HAP-1 (cell line): ENCODE data around the gene STRBP.
"Not testable (repeated sequence)": the region's sequence is repeated elsewhere in the genome, so short reads cannot be mapped to it uniquely, and the experiment has no call there.

Experiments
- DNase-seq, 2 experiments: peaks; one replicate each; pipeline ENCODE4 v3.0.0-alpha.2; 2016 to 2020; ENCODE audit warnings: low spot score in 2 of 2
- H3K27me3 ChIP-seq: fragments of 250-450 bp; sonication (Bioruptor Pico); 2 replicates; pipeline ENCODE4 v1.5.1; 2020; ENCODE audit warnings: low read depth, mild to moderate bottlenecking, moderate library complexity
- H3K36me3 ChIP-seq: fragments of 250-450 bp; sonication (Bioruptor Pico); replicated peaks from 2 replicates; pipeline ENCODE4 v1.5.1; 2020; ENCODE audit warnings: mild to moderate bottlenecking
- H3K4me1 ChIP-seq: fragments of 250-450 bp; sonication (Bioruptor Pico); 2 replicates; pipeline ENCODE4 v1.5.1; 2020; ENCODE audit warnings: mild to moderate bottlenecking
- H3K4me3 ChIP-seq: fragments of 250-450 bp; sonication (Bioruptor Pico); 2 replicates; pipeline ENCODE4 v1.5.1; 2020; ENCODE audit warnings: mild to moderate bottlenecking, moderate library complexity
- H3K9me3 ChIP-seq: fragments of 250-450 bp; sonication (Bioruptor Pico); 2 replicates; pipeline ENCODE4 v1.5.1; 2020; ENCODE audit warnings: mild to moderate bottlenecking, moderate library complexity
- in situ Hi-C: fragments of 300-500 bp; cut with MboI; formaldehyde crosslinking; loops from 3 replicates; pipeline ENCODE4 v1.14.3; 2020; ENCODE audit warnings: low sequenced_read_pairs, inconsistent platforms, mixed read lengths

The STRBP gene

GRCh38 chr9:123251324-123251723 lies 17.1 kb downstream of the STRBP start:
- in situ Hi-C loops, result no loop called here
- no peak for DNase-seq
- no peak overlapping the region for H3K4me3 ChIP-seq
- peaks cover 7% of the 10 kb centered on the region for H3K4me1 ChIP-seq
- H3K9me3 ChIP-seq, result no peaks in the 10 kb centered on the region
- H3K36me3 ChIP-seq, result no peaks in the 10 kb centered on the region
- no peaks in the 10 kb centered on the region for H3K27me3 ChIP-seq

DNA sequence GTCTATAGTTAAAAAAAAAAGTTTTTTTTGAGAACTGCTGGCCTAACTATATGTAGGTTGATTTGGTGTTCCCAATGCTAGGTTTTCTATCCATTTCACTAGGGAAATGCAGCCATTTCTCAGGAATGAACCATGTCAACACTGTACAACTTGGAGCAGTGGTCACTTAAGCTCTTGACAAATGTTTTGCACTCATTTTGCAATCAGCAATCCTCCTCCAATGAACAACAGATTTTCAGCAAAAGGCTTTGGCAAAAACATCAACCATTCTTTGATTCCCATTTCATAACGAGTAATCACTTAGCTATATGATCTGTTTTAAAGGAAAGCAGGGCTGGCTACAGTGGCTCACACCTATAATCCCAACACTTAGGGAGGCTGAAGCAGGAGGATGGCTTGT lies 17.9 kb downstream of the STRBP start:
- Histone ChIP-seq H3K4me1 (peaks cover 15% of the 10 kb centered on the region), H3K27me3 (no peaks in the 10 kb centered on the region), H3K4me3 (no peak overlapping the region), H3K36me3 (no peaks in the 10 kb centered on the region), H3K9me3 (no peaks in the 10 kb centered on the region)
- in situ Hi-C loops, result no loop called here
- DNase-seq, result no peak

- peaks cover 15% of the 10 kb centered on the region for H3K4me1 ChIP-seq
- DNase-seq, in situ Hi-C loops, H3K9me3 ChIP-seq, H3K27me3 ChIP-seq, H3K4me3 ChIP-seq, H3K36me3 ChIP-seq: not testable (repeated sequence)
Observed at GRCh38 chr9:123249162-123249561, 19.2 kb downstream of the STRBP start.

DNA sequence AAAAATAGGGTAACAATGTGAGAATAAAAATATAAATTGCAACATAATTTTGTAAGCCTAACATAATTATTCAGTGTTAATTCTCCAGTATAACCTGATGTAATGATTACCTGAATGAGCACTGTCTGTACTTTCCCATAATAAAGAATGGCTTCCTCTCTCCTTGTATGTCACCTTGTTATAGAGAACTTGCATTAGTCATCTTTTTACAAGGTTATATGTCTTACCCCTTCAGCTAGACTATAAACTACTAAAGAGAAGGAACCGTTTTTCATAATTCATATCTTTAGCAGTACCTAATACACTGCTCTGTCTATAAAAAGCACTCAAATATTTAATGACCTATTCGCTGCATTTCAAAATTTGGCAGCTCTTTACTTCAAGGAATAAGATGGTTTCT lies 19.8 kb downstream of the STRBP start:
- no peaks in the 10 kb centered on the region for H3K9me3 ChIP-seq
- no peak overlapping the region for H3K4me3 ChIP-seq
- H3K27me3 ChIP-seq, result no peaks in the 10 kb centered on the region
- peaks cover 15% of the 10 kb centered on the region for H3K4me1 ChIP-seq
- in situ Hi-C loops, result no loop called here
- DNase-seq, result no peak
- no peaks in the 10 kb centered on the region for H3K36me3 ChIP-seq

- Histone ChIP-seq H3K4me1 (peaks cover 15% of the 10 kb centered on the region), H3K27me3 (no peaks in the 10 kb centered on the region), H3K9me3 (no peaks in the 10 kb centered on the region), H3K4me3 (no peak overlapping the region), H3K36me3 (no peaks in the 10 kb centered on the region)
- DNase-seq, result no peak
- in situ Hi-C loops, result no loop called here
Observed at GRCh38 chr9:123246534-123246933, 21.9 kb downstream of the STRBP start.

- peaks cover 2% of the 10 kb centered on the region; the same call in 1 of the 2 replicates for H3K4me1 ChIP-seq
- in situ Hi-C loops, result no loop called here
- no peak overlapping the region for H3K4me3 ChIP-seq
- H3K27me3 ChIP-seq, result no peaks in the 10 kb centered on the region
- DNase-seq, result no peak
- H3K9me3 ChIP-seq, result no peaks in the 10 kb centered on the region
- H3K36me3 ChIP-seq, result no peaks in the 10 kb centered on the region
Observed at GRCh38 chr9:123239726-123240125, 28.7 kb downstream of the STRBP start.

DNA sequence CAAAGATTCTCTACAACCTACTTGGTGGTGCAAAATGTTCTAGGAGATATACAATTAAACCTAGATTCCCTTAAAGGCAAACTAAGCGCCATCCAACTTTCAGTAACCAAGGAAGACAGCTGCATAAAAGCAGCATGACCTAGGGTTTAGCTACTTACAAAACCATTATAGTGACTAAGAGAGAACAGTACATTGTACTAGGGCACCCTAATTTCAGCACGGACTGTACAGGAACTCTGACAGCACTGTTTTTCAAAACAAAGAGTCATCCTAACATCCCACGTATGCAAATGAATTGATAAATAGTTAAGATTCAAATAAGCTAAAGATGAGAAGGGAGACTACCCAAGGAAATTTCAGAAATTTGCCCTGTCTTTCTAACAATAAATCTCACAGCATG lies 30.0 kb downstream of the STRBP start:
- no peaks in the 10 kb centered on the region for H3K27me3 ChIP-seq
- peaks cover 2% of the 10 kb centered on the region; the same call in 1 of the 2 replicates for H3K4me1 ChIP-seq
- no peaks in the 10 kb centered on the region for H3K36me3 ChIP-seq
- in situ Hi-C loops, result no loop called here
- H3K9me3 ChIP-seq, result no peaks in the 10 kb centered on the region
- H3K4me3 ChIP-seq, result no peak overlapping the region
- no peak for DNase-seq

DNA sequence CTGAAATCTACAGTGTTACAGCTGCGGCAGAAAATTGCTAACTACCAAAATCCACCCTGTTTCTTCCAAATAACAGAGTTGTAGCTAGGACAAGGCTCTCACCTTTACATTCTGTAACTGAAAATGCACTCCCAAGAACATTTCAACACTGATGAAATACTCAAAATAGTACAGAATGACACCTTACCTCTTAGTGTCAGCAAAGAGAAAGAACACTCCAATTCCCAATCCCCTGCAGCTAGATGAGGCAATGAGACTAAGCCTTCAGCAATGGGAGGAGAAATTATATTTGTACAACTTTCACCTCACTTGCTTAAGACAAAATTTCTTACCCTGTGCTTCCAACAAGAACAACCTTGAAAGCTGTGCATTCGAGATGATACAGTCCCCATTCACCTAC lies 31.2 kb downstream of the STRBP start:
- no peaks in the 10 kb centered on the region for H3K27me3 ChIP-seq
- H3K9me3 ChIP-seq, result no peaks in the 10 kb centered on the region
- DNase-seq, result no peak
- H3K4me3 ChIP-seq, result no peak overlapping the region
- H3K4me1 ChIP-seq, result peaks cover 9% of the 10 kb centered on the region
- in situ Hi-C loops, result no loop called here
- H3K36me3 ChIP-seq, result no peaks in the 10 kb centered on the region

GRCh38 chr9:123235448-123235847 lies 32.9 kb downstream of the STRBP start:
- Histone ChIP-seq H3K36me3 (no peaks in the 10 kb centered on the region), H3K4me3 (no peak overlapping the region), H3K27me3 (no peaks in the 10 kb centered on the region), H3K4me1 (peaks cover 9% of the 10 kb centered on the region), H3K9me3 (no peaks in the 10 kb centered on the region)
- no peak for DNase-seq
- in situ Hi-C loops, result no loop called here

DNA sequence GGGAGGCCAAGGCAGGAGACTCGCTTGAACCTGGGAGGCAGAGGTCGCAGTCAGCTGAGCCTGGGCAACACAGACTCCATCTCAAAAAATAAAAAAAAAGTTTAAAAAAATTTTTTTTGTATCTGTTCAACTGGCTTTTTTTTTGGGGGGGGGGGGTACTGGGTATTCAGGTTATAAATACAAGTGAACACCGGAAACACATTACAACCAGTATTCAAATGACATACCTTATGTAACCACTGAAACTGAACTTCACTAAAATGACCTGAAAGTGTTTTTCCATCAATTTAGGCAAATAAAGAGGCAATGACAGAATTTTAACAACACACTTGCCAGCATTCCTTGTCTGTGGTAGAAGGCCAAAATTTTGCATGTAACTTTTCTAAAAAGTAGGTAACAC lies 33.5 kb downstream of the STRBP start:
- Histone ChIP-seq H3K9me3 (no peaks in the 10 kb centered on the region), H3K4me1 (peaks cover 9% of the 10 kb centered on the region), H3K27me3 (no peaks in the 10 kb centered on the region), H3K4me3 (no peak overlapping the region), H3K36me3 (no peaks in the 10 kb centered on the region)
- no peak for DNase-seq
- in situ Hi-C loops, result no loop called here

DNA sequence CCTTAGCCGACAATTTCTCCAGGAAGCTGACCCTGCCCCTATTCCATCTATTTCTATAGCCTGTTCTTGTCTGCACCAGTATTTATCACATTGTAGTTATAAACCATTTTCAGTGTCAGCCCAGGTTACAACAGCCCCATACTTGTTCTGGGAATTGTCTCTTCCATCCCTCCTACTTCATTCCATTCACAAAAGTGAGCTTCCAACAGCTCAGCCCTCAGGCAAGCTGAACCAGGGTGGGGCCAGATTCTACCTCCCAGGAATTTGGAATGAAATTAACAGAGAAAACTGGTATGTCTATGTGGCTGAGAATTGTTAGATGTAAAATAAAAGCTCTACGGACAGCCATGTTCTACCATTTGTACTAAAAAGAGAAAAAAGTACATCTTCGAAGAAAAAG lies 36.1 kb downstream of the STRBP start:
- Histone ChIP-seq H3K4me1 (peaks cover 6% of the 10 kb centered on the region), H3K27me3 (no peaks in the 10 kb centered on the region), H3K36me3 (no peaks in the 10 kb centered on the region), H3K4me3 (no peak overlapping the region), H3K9me3 (no peaks in the 10 kb centered on the region)
- in situ Hi-C loops, result no loop called here
- peak in 1 of 2 experiments; percentile 38 for DNase-seq

GRCh38 chr9:123231421-123231820 lies 37.0 kb downstream of the STRBP start:
- no peaks in the 10 kb centered on the region for H3K36me3 ChIP-seq
- H3K27me3 ChIP-seq, result no peaks in the 10 kb centered on the region
- H3K9me3 ChIP-seq, result no peaks in the 10 kb centered on the region
- no peak overlapping the region for H3K4me3 ChIP-seq
- H3K4me1 ChIP-seq, result peaks cover 6% of the 10 kb centered on the region
- in situ Hi-C loops, result no loop called here
- no peak for DNase-seq

DNA sequence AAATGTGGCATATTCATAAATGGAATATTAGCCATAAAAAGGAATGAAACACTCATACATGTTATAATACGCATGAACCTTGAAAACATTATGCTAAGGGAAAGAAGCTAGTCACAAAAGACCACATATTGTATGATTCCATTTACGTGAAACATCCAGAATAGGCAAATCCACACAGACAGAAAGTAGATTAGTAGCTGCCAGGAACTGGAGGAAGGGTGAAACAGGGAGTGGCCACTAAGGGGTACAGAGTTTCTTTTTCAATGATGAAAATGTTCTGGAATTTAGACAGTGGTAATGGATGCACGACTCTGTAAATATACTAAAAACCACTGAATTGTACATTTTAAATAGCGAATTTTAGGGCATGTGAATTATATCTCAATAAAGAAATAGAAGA lies 39.4 kb downstream of the STRBP start:
- no peaks in the 10 kb centered on the region for H3K36me3 ChIP-seq
- no peaks in the 10 kb centered on the region for H3K27me3 ChIP-seq
- in situ Hi-C loops, result no loop called here
- no peak overlapping the region for H3K4me3 ChIP-seq
- H3K4me1 ChIP-seq, result peaks cover 6% of the 10 kb centered on the region
- no peaks in the 10 kb centered on the region for H3K9me3 ChIP-seq
- no peak for DNase-seq

DNA sequence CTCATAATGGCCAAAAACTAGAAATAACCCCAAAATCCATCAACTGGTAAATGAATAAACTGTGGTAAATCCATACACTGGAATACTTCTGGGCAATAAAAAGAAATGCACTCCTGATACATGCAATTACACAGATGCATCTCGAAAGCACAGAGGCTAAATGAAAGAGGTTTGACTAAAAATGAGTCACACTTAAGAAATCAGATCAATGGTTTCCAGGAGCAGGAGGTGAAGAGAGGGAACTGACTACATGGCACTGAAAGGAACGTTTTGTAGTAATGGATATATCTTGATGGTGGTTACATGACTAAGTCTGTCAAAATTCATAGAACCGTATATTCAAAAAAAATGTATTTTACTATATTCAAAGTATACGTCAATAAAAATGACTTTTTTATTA lies 42.4 kb downstream of the STRBP start:
- no peaks in the 10 kb centered on the region for H3K36me3 ChIP-seq
- DNase-seq, result no peak
- no peaks in the 10 kb centered on the region for H3K27me3 ChIP-seq
- no peak overlapping the region for H3K4me3 ChIP-seq
- in situ Hi-C loops, result no loop called here
- H3K4me1 ChIP-seq, result no peaks in the 10 kb centered on the region
- H3K9me3 ChIP-seq, result no peaks in the 10 kb centered on the region

DNA sequence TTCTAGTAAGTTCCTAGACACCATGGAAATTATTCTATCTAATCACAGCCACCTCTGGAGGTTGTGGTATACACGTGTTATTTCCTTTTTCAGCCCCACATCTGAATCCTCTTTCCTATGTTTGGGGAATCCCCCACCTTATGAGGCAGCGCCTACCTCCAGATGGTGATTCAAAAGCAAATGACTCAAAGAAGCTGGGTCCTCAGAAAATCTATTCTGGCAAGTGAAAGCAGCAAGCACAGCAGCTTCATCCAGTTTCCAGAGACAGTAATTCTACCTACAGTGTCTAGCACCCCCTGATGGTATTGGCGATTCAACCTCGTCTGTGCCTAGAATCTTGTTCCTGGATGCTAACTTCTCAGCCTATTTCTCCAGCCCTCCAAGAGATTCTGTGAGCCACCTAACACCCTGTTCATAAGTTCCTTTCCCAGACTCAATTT lies 43.0 kb downstream of the STRBP start:
- no peaks in the 10 kb centered on the region for H3K4me1 ChIP-seq
- DNase-seq, result peak in 1 of 2 experiments; percentile 28
- H3K9me3 ChIP-seq, result no peaks in the 10 kb centered on the region
- H3K27me3 ChIP-seq, result no peaks in the 10 kb centered on the region
- in situ Hi-C loops, result no loop called here
- no peak overlapping the region for H3K4me3 ChIP-seq
- no peaks in the 10 kb centered on the region for H3K36me3 ChIP-seq
